HG03103 (cell line): ENCODE results near the gene POLR2I.
"Not testable (repeated sequence)": the region's sequence is repeated elsewhere in the genome, so short reads cannot be mapped to it uniquely, and the experiment has no call there.

Experiments used
- ATAC-seq: cut with Tn5 transposase; IDR thresholded peaks from one replicate; pipeline ENCODE4 v1.9.1; 2021; ENCODE audit warnings: low read depth; ENCODE audit not compliant: unreplicated experiment

Gene POLR2I

DNA sequence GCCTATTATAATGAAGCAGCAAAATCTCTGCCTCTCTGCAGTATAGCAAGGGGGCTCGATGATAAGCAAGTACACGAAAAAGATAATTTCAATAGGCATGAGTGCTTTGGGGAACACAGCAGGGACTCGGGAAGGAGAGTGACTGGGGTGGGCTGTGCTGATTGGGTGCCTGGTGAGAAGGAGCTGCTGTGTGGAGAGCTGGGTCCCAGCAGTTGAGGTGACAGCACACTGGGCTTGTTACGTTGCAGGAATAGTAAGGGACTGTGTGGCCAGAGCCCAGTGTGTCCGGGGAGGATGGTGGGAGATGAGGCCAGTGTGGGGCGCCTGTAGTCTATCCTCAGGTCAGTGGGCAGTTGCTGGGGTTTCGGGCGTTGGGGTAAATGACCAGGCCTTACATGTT lies 42.6 kb downstream of the POLR2I start:
- ATAC-seq = no peak

- not testable (repeated sequence) for ATAC-seq
These were observed 45.7 kb downstream of the POLR2I start for GRCh38 chr19:36068810-36069499.

DNA sequence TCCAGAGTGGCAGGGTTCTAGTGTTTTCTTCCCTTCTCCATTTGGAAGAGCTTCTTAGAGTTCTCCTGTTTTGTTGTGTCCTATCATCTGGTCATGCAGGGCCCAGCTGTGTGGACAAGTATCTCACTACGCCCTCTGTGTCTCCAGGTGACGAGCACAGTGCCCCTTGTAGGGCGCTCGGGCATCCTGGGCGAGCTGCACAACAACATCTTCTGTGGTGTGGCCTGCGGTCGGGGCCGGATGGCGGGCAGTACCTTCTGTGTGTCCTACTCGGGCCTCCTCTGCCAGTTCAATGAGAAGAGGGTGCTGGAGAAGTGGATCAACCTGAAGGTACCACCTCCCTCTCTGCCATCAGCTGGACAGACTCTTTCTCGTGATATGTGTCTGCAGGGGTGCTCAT lies 47.0 kb downstream of the POLR2I start:
- no peak for ATAC-seq

DNA sequence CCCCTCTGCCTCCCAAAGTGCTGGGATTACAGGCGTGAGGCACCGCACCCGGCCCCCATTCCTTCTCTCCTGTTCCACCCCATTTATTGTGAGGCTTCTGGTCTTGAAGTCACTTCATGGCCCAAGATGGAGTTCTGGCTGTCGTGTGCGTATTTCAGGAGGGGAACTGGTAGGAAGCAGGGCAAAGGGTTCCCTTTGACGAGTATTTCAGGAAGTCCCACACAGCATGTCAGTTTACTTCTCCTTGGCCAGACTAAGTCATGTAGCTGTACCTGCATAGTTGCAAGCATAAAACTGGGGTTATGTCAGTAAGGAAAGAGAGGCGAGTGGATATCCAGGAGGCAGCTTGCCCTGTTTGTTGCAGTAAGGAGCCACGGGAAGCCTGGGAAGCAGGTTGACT lies 49.8 kb downstream of the POLR2I start:
- no peak for ATAC-seq
